Ovary (tissue), 9 donors: ENCODE data around the gene DNAJC6. TPM values are rescaled to one million over a fixed set of nuclear protein-coding genes. Genes with fewer than 3 reads are reported as not detected.
"Not testable (repeated sequence)": the region's sequence is repeated elsewhere in the genome, so short reads cannot be mapped to it uniquely, and the experiment has no call there.

Experiments used
- DNase-seq, 5 donors: peaks; one replicate each; pipeline ENCODE4 v3.0.0-alpha.2; 2019 to 2020
- H3K27ac ChIP-seq, 2 donors: fragments of 200-600 bp; one replicate each; pipeline versions ENCODE4 v1.5.1 to v1.8.0; 2019 to 2022
- H3K27me3 ChIP-seq: fragments of 200-600 bp; one replicate; pipeline ENCODE4 v1.8.0; 2022
- H3K36me3 ChIP-seq: fragments of 200-600 bp; sonication (generic); one replicate; pipeline ENCODE4 v1.5.1; 2019
- H3K4me1 ChIP-seq: one replicate; pipeline ENCODE4 v1.8.1; 2013; ENCODE audit warnings: mild to moderate bottlenecking, moderate library complexity; ENCODE audit not compliant: insufficient read depth
- H3K4me3 ChIP-seq: fragments of 200-600 bp; sonication (generic); one replicate; pipeline ENCODE4 v1.5.1; 2017
- H3K9me3 ChIP-seq, 2 donors: fragments of 200-600 bp in 1 of 2; sonication (generic) in 1 of 2; one replicate each; pipeline versions ENCODE4 v1.5.1 to v1.8.1; 2013 to 2019; ENCODE audit warnings: mild to moderate bottlenecking in 1 of 2, moderate library complexity in 1 of 2
- CTCF ChIP-seq, 3 donors: fragments of 450-650 bp in 2 of 3; fragments of 200-600 bp in 1 of 3; IDR thresholded peaks; one replicate each; pipeline versions ENCODE4 v1.5.1 to v1.8.0; 2016 to 2022; ENCODE audit warnings: antibody characterized with exemption in 3 of 3, mild to moderate bottlenecking in 1 of 3
- EP300 ChIP-seq: sonication (generic); formaldehyde crosslinking; IDR thresholded peaks from one replicate; pipeline ENCODE4 v1.6.1; 2017; ENCODE audit warnings: antibody characterized with exemption
- POLR2A ChIP-seq: fragments of 450-650 bp; IDR thresholded peaks from one replicate; pipeline ENCODE4 v1.6.1; 2017; ENCODE audit warnings: antibody characterized with exemption, mild to moderate bottlenecking, moderate library complexity
- WGBS, 3 donors: extraction: QIAGEN DNeasy Blood & Tissue Kit in 1 of 3; methylation state at CpG; one replicate each; pipeline versions ENCODE4 v1.1.5 to v1.1.7; 2013 to 2017; 5-methylcytosine and 5-hydroxymethylcytosine counted together
- intact Hi-C, 4 donors: fragments of 100-400 bp; cut with DNase I; formaldehyde crosslinking; loops; one replicate each; pipeline versions ENCODE4 v1.11.0 to v1.15.1; 2022 to 2023
- polyA plus RNA-seq, 2 donors: library from polyadenylated mRNA; stranded (reverse); fragments of 200-250 nt in 1 of 2; fragments of 350-450 nt in 1 of 2; fragmentation: Illumina TruSeq in 1 of 2; extraction: RNeasy Lipid Tissue Mini Kit (QIAGEN cat#74804) in 1 of 2; gene quantifications; one replicate each; pipeline ENCODE4 v1.2.3, GENCODE V29; 2013 to 2014
- total RNA-seq, 7 donors: library from RNA; depleted of rRNA in 2 of 7; stranded (reverse); fragments of >200 nt in 2 of 7; fragmentation: NEBNext Ultra II Directional in 3 of 7; extraction: Animal tissue kit (Norgen Biotek cat#: 25700) in 3 of 7; gene quantifications; one replicate each; pipeline versions ENCODE4 v1.1.0 to v1.2.4, GENCODE V29; 2016 to 2023
- donor health status: DM: no; HTN: no; CAD: no; lungs with moderate emphysema.
- donor health status: DM: no; HTN: no; CAD: no.
- donor health status: Bipolar disorder and iron deficiency.
- donor health status: DM: yes; HTN: yes; CAD: no.
- donor health status: DM: no; HTN: no; CAD: no.
- donor health status: DM: yes; HTN: yes; CAD: no.

DNAJC6 gene
- total and polyA plus RNA-seq, 9 donors = 0.48 to 2.7 (median 1.5) TPM

- WGBS, 3 donors = 91 to 100% (median 97%) methylated on average over 1 of the region's 1 CpG
- TF ChIP-seq POLR2A = no peak
- TF ChIP-seq EP300 = no peak
- no peak for TF ChIP-seq CTCF (IDR thresholded peaks at IDR 0.05)
These were observed 133.1 kb downstream of the DNAJC6 start for GRCh38 chr1:65442442-65442841.

GRCh38 chr1:65443647-65444046 lies 134.3 kb downstream of the DNAJC6 start:
- intact Hi-C loops = no loop called here
- TF ChIP-seq POLR2A = no peak
- Histone ChIP-seq H3K9me3 (no peaks in the 10 kb centered on the region), H3K36me3 (no peaks in the 10 kb centered on the region), H3K27me3 (no peaks in the 10 kb centered on the region), H3K4me1 (peaks cover 1% of the 10 kb centered on the region), H3K27ac (no peak overlapping the region), H3K4me3 (no peak overlapping the region)
- WGBS, 3 donors = 92 to 95% (median 94%) methylated on average over 2 of the region's 2 CpGs
- DNase-seq = no peak

More at GRCh38 chr1:65442442-65442841, 133.1 kb downstream of the DNAJC6 start:
- no peak overlapping the region for H3K4me3 ChIP-seq
- peaks cover 1% of the 10 kb centered on the region for H3K4me1 ChIP-seq
- no peaks in the 10 kb centered on the region for H3K36me3 ChIP-seq
- no peaks in the 10 kb centered on the region for H3K27me3 ChIP-seq
- H3K9me3 ChIP-seq = no peaks in the 10 kb centered on the region
- no peak for DNase-seq
- H3K27ac ChIP-seq = no peak overlapping the region
- intact Hi-C loops = no loop called here

- WGBS, 3 donors = 79 to 92% (median 83%) methylated on average over 5 of the region's 5 CpGs
- Histone ChIP-seq H3K36me3 (no peaks in the 10 kb centered on the region), H3K27ac (no peak overlapping the region), H3K9me3 (no peaks in the 10 kb centered on the region), H3K4me3 (no peak overlapping the region), H3K27me3 (no peaks in the 10 kb centered on the region), H3K4me1 (peaks cover 1% of the 10 kb centered on the region)
- intact Hi-C loops = no loop called here
- TF ChIP-seq EP300 (no peak), CTCF (IDR thresholded peaks at IDR 0.05) (no peak), POLR2A (no peak)
- DNase-seq = no peak
These were observed 134.8 kb downstream of the DNAJC6 start for GRCh38 chr1:65444128-65444640.

GRCh38 chr1:65445837-65446236 lies 136.5 kb downstream of the DNAJC6 start:
- 98 to 99% (median 99%) methylated on average over 1 of the region's 1 CpG for WGBS, 3 donors
- H3K9me3 ChIP-seq = no peaks in the 10 kb centered on the region
- DNase-seq = no peak
- no peak overlapping the region for H3K27ac ChIP-seq
- H3K36me3 ChIP-seq = no peaks in the 10 kb centered on the region
- no peak overlapping the region for H3K4me3 ChIP-seq
- intact Hi-C loops = no loop called here
- TF ChIP-seq POLR2A = no peak
- no peak for TF ChIP-seq EP300
- no peak for TF ChIP-seq CTCF (IDR thresholded peaks at IDR 0.05)
- H3K4me1 ChIP-seq = peaks cover 1% of the 10 kb centered on the region
- no peaks in the 10 kb centered on the region for H3K27me3 ChIP-seq

- no peaks in the 10 kb centered on the region for H3K9me3 ChIP-seq
These were observed 140.0 kb downstream of the DNAJC6 start for GRCh38 chr1:65449214-65449823.

GRCh38 chr1:65455678-65456077 lies 146.3 kb downstream of the DNAJC6 start:
- intact Hi-C loops, H3K36me3 ChIP-seq, DNase-seq, H3K27ac ChIP-seq, H3K9me3 ChIP-seq, H3K4me1 ChIP-seq, H3K4me3 ChIP-seq, H3K27me3 ChIP-seq: not testable (repeated sequence)
- 77 to 92% (median 90%) methylated on average over 7 to 10 of the region's 10 CpGs for WGBS, 3 donors

More at GRCh38 chr1:65449214-65449823, 140.0 kb downstream of the DNAJC6 start:
- TF ChIP-seq POLR2A (no peak), CTCF (IDR thresholded peaks at IDR 0.05) (no peak), EP300 (no peak)
- intact Hi-C loops = no loop called here
- H3K36me3 ChIP-seq = no peaks in the 10 kb centered on the region
- no peak for DNase-seq
- H3K27me3 ChIP-seq = no peaks in the 10 kb centered on the region
- WGBS, 3 donors = 80 to 85% (median 84%) methylated on average over 4 of the region's 4 CpGs
- H3K27ac ChIP-seq = no peak overlapping the region
- no peaks in the 10 kb centered on the region for H3K4me1 ChIP-seq
- no peak overlapping the region for H3K4me3 ChIP-seq
